Measurements from ENCODE around the gene HCFC1.

GRCh38 chrX:154013001-154013421 is 41.4 kb upstream of the HCFC1 start:
- TF ChIP-seq CTCF (IDR thresholded peaks at IDR 0.05) = no peak
- no peak for TF ChIP-seq POLR2A (IDR thresholded peaks at IDR 0.05)

All from right lobe of liver (tissue), 4 donors.